ENCODE data around the gene SF3B3. TPM values are rescaled to one million over a fixed set of nuclear protein-coding genes. Genes with fewer than 3 reads are reported as not detected.
"Not testable (repeated sequence)": the region's sequence is repeated elsewhere in the genome, so short reads cannot be mapped to it uniquely, and the experiment has no call there.

Gene SF3B3
- total RNA-seq, 2 donors from 2014 or later: 394 to 560 TPM

GRCh38 chr16:70493802-70494201, 29.8 kb upstream of the SF3B3 start:
- H3K27ac Mint-ChIP-seq: peak overlapping the region in 1 of 2 donors; percentile 26
- H3K9me3 Mint-ChIP-seq: no peaks in the 10 kb centered on the region
- no peaks in the 10 kb centered on the region for H3K27me3 Mint-ChIP-seq
- ATAC-seq (no peak), DNase-seq (ENCODE audit: low spot score) (no peak)
- H3K4me3 Mint-ChIP-seq: no peak overlapping the region
- H3K36me3 Mint-ChIP-seq: peaks cover 4% of the 10 kb centered on the region
- H3K4me1 Mint-ChIP-seq (ENCODE audit: low read depth in 2 of 2): no peaks in the 10 kb centered on the region

- ATAC-seq (no peak), DNase-seq (ENCODE audit: low spot score) (no peak)
- Mint-ChIP-seq H3K27ac (no peak overlapping the region), H3K27me3 (no peaks in the 10 kb centered on the region), H3K9me3 (no peaks in the 10 kb centered on the region), H3K4me3 (no peak overlapping the region), H3K4me1 (ENCODE audit: low read depth in 2 of 2) (no peaks in the 10 kb centered on the region), H3K36me3 (peaks cover 4% of the 10 kb centered on the region)
These were observed 29.3 kb upstream of the SF3B3 start for GRCh38 chr16:70494202-70494770.

DNA sequence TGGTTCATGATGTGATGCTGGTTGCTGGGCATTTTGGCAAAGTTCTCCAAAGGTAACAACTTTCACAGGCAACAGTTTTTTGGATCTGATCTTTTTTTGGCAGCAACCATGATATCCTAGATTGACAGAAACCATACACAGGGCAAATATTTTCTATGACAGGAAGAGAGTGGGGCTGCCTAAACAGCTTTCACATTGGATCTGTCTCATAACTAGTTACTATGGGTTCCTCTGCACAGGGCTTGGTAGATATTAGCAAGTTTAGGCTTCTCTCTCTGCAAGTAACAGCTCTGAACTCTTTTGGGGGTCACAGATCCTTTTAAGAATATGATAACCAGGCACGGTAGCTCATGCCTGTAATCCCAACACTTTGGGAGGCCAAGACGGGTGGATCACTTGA, 28.8 kb upstream of the SF3B3 start:
- DNase-seq (ENCODE audit: low spot score) (no peak), ATAC-seq (no peak)
- Mint-ChIP-seq H3K27ac (no peak overlapping the region), H3K36me3 (peaks cover 4% of the 10 kb centered on the region), H3K27me3 (no peaks in the 10 kb centered on the region), H3K4me1 (ENCODE audit: low read depth in 2 of 2) (no peaks in the 10 kb centered on the region), H3K9me3 (no peaks in the 10 kb centered on the region), H3K4me3 (no peak overlapping the region)

- peak in 1 of 2 donors; percentile 36 for ATAC-seq
These were observed 28.0 kb upstream of the SF3B3 start for GRCh38 chr16:70495425-70496182.

DNA sequence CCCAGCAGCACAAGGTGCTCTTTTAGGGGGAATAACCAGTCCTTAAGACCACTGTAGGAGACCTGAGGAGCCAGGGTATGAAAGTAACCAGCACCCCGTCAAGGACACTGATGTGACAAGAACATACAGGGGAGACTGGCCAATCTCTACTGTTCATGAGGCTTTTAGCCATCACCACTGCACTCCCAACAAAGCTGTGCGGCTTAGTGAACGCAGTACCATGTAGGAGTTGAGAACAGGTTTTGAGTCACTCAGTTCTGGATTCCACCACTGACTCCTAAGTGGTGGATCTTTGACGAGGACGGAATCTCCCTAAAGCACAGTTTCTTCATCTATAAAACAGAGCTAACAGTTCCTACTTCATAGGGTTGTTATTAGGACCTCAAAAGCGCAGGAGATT, 27.1 kb upstream of the SF3B3 start:
- H3K4me1 Mint-ChIP-seq (ENCODE audit: low read depth in 2 of 2): no peaks in the 10 kb centered on the region
- DNase-seq (ENCODE audit: low spot score): no peak
- ATAC-seq: peak in 1 of 2 donors; percentile 52
- no peak overlapping the region for H3K27ac Mint-ChIP-seq
- H3K4me3 Mint-ChIP-seq: no peak overlapping the region
- H3K36me3 Mint-ChIP-seq: peaks cover 4% of the 10 kb centered on the region
- no peaks in the 10 kb centered on the region for H3K27me3 Mint-ChIP-seq
- H3K9me3 Mint-ChIP-seq: no peaks in the 10 kb centered on the region

More at GRCh38 chr16:70495425-70496182, 28.0 kb upstream of the SF3B3 start:
- no peaks in the 10 kb centered on the region for H3K9me3 Mint-ChIP-seq
- H3K27ac Mint-ChIP-seq: no peak overlapping the region
- H3K4me1 Mint-ChIP-seq (ENCODE audit: low read depth in 2 of 2): no peaks in the 10 kb centered on the region
- peaks cover 4% of the 10 kb centered on the region for H3K36me3 Mint-ChIP-seq
- no peak overlapping the region for H3K4me3 Mint-ChIP-seq
- no peak for DNase-seq (ENCODE audit: low spot score)
- no peaks in the 10 kb centered on the region for H3K27me3 Mint-ChIP-seq

- H3K27me3 Mint-ChIP-seq: no peaks in the 10 kb centered on the region
- DNase-seq (ENCODE audit: low spot score): no peak
- H3K4me3 Mint-ChIP-seq: no peak overlapping the region
- peaks cover 11% of the 10 kb centered on the region for H3K36me3 Mint-ChIP-seq
- H3K27ac Mint-ChIP-seq: peak overlapping the region; percentile 9 to 74
- peaks cover 3 to 8% of the 10 kb centered on the region in 2 donors for H3K4me1 Mint-ChIP-seq (ENCODE audit: low read depth in 2 of 2)
- H3K9me3 Mint-ChIP-seq: no peaks in the 10 kb centered on the region
- no peak for ATAC-seq
These were observed 14.9 kb upstream of the SF3B3 start for GRCh38 chr16:70508752-70509151.

- Mint-ChIP-seq H3K27ac (no peak overlapping the region), H3K4me1 (ENCODE audit: low read depth in 2 of 2) (peaks cover 3 to 8% of the 10 kb centered on the region in 2 donors)
These were observed 13.4 kb upstream of the SF3B3 start for GRCh38 chr16:70510216-70510615.

GRCh38 chr16:70511833-70512232, 11.8 kb upstream of the SF3B3 start:
- no peak overlapping the region for H3K27ac Mint-ChIP-seq
- DNase-seq (ENCODE audit: low spot score): no peak
- ATAC-seq: no peak
- H3K4me3 Mint-ChIP-seq: no peak overlapping the region
- peaks cover 3 to 8% of the 10 kb centered on the region in 2 donors for H3K4me1 Mint-ChIP-seq (ENCODE audit: low read depth in 2 of 2)
- H3K27me3 Mint-ChIP-seq: no peaks in the 10 kb centered on the region
- H3K9me3 Mint-ChIP-seq: no peaks in the 10 kb centered on the region
- H3K36me3 Mint-ChIP-seq: peaks cover 11% of the 10 kb centered on the region

More at GRCh38 chr16:70510216-70510615, 13.4 kb upstream of the SF3B3 start:
- Mint-ChIP-seq H3K9me3 (no peaks in the 10 kb centered on the region), H3K4me3 (no peak overlapping the region), H3K27me3 (no peaks in the 10 kb centered on the region), H3K36me3 (peaks cover 11% of the 10 kb centered on the region)
- DNase-seq (ENCODE audit: low spot score) (no peak), ATAC-seq (no peak)

GRCh38 chr16:70512456-70512855, 11.2 kb upstream of the SF3B3 start:
- no peak for ATAC-seq
- no peak overlapping the region for H3K4me3 Mint-ChIP-seq
- H3K9me3 Mint-ChIP-seq: no peaks in the 10 kb centered on the region
- H3K27ac Mint-ChIP-seq: no peak overlapping the region
- DNase-seq (ENCODE audit: low spot score): no peak
- peaks cover 3 to 8% of the 10 kb centered on the region in 2 donors for H3K4me1 Mint-ChIP-seq (ENCODE audit: low read depth in 2 of 2)
- no peaks in the 10 kb centered on the region for H3K27me3 Mint-ChIP-seq
- H3K36me3 Mint-ChIP-seq: peaks cover 11% of the 10 kb centered on the region

GRCh38 chr16:70520612-70521297, 2.9 kb upstream of the SF3B3 start:
- H3K9me3 Mint-ChIP-seq: no peaks in the 10 kb centered on the region
- peaks cover 34 to 38% of the 10 kb centered on the region in 2 donors for H3K4me1 Mint-ChIP-seq (ENCODE audit: low read depth in 2 of 2)
- ATAC-seq: peak; percentile 75 to 76
- peak overlapping the region; percentile 73 for H3K4me3 Mint-ChIP-seq
- H3K27me3 Mint-ChIP-seq: no peaks in the 10 kb centered on the region
- peak overlapping the region; percentile 99 to 100 for H3K27ac Mint-ChIP-seq
- DNase-seq (ENCODE audit: low spot score): peak; percentile 67
- H3K36me3 Mint-ChIP-seq: peaks cover 17% of the 10 kb centered on the region

DNA sequence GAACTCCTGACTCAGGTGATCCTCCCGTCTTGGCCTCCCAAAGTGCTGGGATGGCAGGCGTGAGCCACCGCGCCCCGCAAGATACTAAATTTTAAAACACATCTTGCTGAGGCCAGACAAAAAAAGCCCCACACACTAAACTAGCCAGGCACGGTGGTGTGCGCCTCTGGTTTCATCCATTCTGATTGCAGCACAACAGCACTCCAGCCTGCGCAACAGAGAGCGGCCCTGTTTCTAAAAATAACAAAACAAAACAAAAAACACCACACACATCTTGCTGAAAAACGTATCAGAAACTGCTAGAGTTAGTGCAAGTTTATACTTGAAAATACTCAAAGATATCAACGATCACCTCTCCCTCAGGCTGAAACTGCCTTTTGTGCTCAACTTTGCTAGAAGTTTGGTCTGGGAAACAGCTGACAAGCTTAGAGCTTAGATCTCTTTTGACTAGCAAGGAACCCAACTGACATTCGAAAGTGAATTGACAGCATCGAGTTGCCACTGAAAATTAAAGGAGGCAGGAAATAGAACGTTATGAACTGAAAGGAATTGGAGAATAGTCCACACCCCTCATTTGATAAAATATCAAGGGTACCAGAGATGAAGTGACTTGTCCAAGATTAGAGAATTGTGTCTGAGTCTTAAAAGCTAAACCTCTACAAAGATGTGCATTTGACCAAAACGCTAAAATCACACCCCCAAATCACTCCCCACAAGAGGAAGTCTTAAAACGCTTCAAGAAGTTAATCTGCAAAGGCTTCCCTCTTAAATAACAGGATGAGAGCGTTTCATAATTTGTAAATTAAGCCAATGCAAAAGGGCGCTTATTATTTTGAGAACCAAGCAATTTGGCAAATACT, 1.2 kb upstream of the SF3B3 start:
- Mint-ChIP-seq H3K36me3 (peaks cover 30% of the 10 kb centered on the region), H3K27me3 (no peaks in the 10 kb centered on the region), H3K4me3 (peak overlapping the region; percentile 99), H3K4me1 (ENCODE audit: low read depth in 2 of 2) (peaks cover 46 to 51% of the 10 kb centered on the region in 2 donors), H3K27ac (peak overlapping the region; percentile 99 to 100), H3K9me3 (no peaks in the 10 kb centered on the region)
- DNase-seq (ENCODE audit: low spot score) (no peak), ATAC-seq (no peak)

DNA sequence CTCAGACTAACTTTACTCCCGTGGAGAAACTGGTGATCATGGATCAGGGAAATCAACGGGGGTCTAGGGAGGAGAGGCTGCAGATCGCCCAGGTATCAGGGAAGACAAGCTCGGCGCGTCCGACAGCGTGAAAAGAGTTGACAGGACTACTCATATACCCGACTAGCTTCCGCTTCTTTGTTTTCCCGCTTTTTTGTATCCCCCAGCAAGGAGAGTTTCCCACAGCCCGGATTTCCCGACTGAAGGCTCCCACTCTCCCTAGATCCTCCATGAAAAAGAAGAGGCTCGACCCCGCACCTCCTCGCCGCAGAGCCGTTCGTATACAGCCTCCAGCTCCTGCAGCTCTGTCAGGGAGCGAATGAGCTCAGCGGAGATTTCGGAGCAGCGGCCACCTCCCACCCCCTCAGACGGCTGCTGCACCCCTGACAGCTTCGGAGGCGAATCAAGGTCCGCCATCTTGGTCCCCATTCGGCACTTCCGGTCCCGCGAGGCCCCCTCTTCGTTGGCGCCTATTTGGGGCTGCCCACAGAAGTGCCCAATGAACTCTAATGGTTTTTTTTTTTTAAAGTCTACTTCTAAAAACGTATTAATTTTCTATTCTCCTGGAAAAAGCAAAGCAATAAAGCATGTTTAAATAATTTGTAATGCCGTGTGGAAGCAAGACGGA, 407 bp upstream of the SF3B3 start, which contains the start of gene COG4:
Gene COG4, minus strand, starts transcription at position 479 of the 667 bp plus-strand sequence. Its CDS starts 11 bp downstream, at position 468.
- peaks cover 48 to 54% of the 10 kb centered on the region in 2 donors for H3K4me1 Mint-ChIP-seq (ENCODE audit: low read depth in 2 of 2)
- no peaks in the 10 kb centered on the region for H3K9me3 Mint-ChIP-seq
- H3K4me3 Mint-ChIP-seq: peak within 1 kb of the TSS; percentile 99
- H3K27ac Mint-ChIP-seq: peak within 1 kb of the TSS; percentile 99 to 100
- DNase-seq (ENCODE audit: low spot score) (peak; percentile 93), ATAC-seq (peak; percentile 86 to 93)
- peaks cover 33% of the 10 kb centered on the region for H3K36me3 Mint-ChIP-seq
- no peaks in the 10 kb centered on the region for H3K27me3 Mint-ChIP-seq

DNA sequence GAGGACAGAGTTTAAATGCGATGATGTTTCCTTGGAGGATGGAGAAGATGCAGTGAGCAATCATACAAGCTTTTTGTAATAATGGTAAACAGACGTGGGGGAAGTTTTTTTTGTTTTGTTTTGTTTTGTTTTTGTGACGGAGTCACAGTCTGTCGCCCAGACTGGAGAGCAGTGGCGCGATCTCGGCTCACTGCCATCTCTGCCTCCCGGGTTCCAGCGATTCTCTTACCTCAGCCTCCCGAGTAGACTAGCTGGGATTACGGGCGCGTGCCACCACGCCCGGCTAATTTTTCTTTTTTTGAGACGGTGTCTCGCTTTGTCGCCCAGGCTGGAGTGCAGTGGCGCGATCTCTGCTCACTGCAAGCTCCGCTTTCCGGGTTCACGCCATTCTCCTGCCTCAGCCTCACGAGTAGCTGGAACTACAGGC, 796 bp downstream of the SF3B3 start:
- Mint-ChIP-seq H3K27ac (peak overlapping the region; percentile 99 to 100), H3K36me3 (peaks cover 42% of the 10 kb centered on the region), H3K4me3 (peak overlapping the region; percentile 99), H3K4me1 (ENCODE audit: low read depth in 2 of 2) (peaks cover 57 to 59% of the 10 kb centered on the region in 2 donors)
- H3K9me3 Mint-ChIP-seq; H3K27me3 Mint-ChIP-seq; DNase-seq (ENCODE audit: low spot score); ATAC-seq: not testable (repeated sequence)

Data from natural killer cell treated with Interleukin-12 subunit alpha and Interleukin-12 subunit beta and Interleukin-15 and Interleukin-18, amount 100 ng/mL, for 72 hours (primary cell).